Tongue (tissue), 2 donors: ENCODE data around the gene MEIS1. TPM values are rescaled to one million over a fixed set of nuclear protein-coding genes. Genes with fewer than 3 reads are reported as not detected.

Experiments
- DNase-seq: peaks from one replicate; pipeline ENCODE4 v3.0.0-alpha.2; 2015
- total RNA-seq: library from RNA; depleted of rRNA; stranded (reverse); fragments of >200 nt; gene quantifications from one replicate; pipeline ENCODE4 v1.2.3, GENCODE V29; 2014

MEIS1 gene
- total RNA-seq, 1 donor from 2014 or later, result 72.7 TPM

DNA sequence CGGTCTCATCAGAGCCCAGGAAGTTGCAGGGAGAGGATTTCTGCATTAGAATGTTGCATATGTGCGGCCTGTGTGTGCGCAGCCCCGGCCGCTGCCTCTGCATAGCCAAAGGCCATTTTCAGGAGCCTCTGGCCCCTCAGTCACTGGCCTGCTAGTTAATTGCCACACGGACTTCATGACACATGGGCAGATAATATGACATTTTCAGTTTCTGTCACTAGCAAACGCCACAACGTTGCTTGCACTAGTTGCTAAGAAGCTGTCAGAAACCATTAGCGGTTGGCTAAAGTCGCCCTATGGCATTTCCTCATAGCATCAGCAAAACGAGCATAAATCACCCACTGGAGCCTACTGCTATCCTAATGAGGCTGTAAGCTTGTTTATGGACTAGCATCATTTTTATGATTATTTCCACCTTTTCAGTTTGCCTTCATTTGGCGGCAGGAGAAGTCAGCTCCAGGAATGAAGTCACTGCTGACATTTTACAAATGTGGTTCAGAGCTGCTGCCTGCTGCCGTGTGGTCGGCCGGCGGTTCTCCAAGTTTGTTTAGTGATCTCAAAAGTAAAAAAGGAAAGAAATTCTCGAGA is 73.7 kb downstream of the MEIS1 start:
- DNase-seq, result no peak

DNA sequence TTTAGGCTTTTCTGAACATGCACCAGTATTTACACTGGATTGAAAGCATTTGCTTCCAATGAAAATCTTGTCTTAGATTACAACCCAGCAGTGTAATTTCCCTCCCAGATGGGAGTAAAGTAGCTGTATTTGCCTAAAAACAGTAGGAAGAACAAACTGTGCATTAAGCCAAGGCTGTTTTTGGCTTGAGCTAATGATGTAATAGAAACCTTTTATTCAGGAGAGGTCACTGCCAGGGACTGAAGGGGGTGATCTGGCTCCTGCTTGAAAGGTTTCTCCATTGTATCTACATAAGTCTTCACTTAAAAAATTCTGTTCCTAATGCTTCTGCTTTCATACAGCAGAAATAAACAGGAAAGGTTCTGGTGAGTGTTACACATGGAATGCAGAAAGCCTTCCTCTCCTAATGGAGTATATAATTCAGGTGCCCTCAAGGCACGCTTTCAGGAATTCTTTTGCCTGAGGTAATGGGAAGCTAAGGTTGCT is 74.4 kb downstream of the MEIS1 start:
- no peak for DNase-seq

DNA sequence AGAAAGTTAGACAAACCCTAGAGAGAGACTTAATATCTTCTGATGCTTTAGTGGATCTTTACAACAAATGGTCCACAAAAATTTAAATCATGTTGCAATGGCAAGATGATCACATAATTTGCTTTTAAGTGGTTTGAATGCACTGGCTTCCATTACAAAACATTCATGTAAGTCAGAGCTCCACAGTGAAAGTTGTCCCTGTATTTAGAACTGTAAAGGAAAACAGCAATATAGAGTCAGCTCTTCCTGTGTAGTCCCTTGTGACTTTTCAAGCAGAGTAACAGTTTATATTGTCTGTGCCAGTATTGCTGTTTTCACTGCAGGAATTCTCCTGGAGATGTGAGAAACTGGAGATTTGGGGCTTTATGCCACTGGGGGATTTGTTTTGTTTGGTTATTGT is 77.7 kb downstream of the MEIS1 start:
- no peak for DNase-seq

DNA sequence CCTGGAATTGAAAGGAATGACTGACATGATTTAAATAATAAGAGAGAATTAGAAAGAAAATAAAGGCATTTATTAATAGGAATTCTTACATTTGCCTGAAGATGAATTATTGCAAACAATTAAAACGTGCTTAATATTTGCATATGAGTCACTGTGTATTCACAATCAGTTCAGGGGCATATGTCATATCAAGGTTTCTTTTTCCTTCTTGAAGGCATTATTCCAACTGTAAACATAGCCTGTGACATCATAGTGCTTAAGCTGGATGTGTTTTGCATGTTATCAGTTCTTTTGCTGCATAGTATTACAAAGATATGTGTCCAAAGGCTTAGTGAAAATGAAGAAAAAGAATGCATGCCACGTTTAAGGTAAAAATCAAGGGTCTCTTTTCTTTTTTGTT is 80.8 kb downstream of the MEIS1 start:
- no peak for DNase-seq

DNA sequence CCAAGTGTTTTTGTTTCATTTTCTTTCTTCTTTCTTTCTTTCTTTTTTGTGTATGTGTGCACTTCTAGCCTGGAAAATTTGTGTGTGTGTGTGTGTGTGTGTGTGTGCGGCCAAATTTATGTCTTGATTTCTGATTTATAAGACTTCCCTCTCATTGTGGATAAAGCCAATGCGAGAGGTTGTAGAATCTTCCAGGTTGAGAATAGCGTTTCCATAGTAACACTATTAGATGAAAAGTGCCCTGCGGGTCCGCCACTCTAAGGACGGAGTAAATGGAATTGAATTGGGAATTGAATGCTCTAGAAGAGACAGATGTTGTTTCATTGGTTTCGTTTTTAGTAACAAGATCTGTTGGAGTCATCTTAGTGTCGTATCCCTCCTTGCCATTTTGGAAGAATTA is 81.6 kb downstream of the MEIS1 start:
- no peak for DNase-seq

DNA sequence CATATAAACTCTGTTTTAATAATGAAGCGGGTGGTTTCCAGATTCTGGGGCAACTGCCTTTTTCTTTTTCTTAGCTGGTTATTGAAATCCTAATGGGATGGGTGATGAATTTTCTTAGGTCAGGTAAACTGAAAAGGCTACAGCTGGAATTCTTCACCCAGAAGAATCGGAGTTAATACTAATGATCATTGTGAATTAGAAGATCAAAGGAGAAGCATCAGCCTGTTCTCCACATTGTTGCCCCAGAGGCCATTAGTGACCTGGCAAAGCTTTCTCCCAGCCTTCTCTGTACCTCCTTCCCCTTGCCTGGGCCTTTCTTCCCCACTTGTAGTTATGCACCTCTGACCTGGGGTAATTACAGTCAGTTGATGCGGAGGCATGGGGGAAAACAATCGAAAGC is 82.8 kb downstream of the MEIS1 start:
- DNase-seq, result no peak

DNA sequence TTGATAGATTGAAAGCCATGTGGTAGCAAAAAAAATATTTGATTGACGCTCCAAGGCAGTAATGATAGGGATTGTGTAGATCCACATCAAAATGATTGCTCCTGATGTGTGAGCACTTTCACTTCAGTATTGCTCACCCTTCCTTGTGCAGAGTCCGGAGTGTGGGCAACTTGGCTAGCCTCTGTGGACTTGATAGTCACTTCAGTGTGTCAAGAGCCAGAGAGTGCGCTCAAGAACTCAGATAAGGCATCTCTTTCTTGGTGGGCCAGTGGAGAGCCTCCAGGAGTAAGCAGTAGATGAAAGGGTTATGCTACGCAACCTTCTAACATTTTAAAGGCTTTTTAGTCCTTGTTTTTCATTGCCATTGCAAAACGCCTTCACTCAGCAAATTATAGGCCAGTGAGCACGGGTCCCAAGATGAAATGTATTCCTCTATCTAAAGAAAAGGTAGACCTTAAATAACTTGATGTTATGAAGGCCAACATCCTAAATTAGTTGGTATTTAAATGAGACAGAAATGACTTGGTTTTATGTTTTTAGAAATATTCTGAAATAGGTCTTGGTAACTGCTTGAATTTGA is 84.4 kb downstream of the MEIS1 start:
- DNase-seq, result no peak

DNA sequence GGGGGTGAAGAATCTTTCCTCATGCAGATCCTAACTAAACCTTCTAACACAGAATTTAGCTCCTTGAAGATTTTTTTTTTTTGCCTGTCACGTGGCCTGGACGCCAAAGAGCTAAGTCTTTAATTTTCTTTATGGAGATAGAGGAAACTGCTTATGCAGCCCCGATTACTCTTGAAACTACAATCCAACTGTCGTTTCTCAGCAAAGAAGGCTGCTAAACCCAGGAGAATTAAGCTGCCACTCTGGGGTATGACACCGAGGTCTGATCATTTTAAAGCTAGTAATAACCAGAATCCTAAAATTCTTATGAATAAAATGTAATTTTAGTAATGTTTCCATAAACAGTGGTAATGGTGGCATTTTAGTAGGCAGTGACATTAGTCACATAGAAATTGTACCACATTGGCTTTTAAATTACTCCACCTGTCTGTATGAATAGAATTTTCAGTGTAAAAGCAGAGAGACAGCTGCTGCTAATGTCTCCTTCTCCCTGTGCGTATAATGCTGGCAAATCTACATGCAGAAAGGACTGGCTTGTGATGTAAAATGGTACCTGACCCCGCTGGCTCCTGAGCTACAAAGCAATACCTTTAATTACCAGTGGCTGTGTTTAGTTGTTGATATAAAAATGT is 86.5 kb downstream of the MEIS1 start:
- DNase-seq, result no peak

DNA sequence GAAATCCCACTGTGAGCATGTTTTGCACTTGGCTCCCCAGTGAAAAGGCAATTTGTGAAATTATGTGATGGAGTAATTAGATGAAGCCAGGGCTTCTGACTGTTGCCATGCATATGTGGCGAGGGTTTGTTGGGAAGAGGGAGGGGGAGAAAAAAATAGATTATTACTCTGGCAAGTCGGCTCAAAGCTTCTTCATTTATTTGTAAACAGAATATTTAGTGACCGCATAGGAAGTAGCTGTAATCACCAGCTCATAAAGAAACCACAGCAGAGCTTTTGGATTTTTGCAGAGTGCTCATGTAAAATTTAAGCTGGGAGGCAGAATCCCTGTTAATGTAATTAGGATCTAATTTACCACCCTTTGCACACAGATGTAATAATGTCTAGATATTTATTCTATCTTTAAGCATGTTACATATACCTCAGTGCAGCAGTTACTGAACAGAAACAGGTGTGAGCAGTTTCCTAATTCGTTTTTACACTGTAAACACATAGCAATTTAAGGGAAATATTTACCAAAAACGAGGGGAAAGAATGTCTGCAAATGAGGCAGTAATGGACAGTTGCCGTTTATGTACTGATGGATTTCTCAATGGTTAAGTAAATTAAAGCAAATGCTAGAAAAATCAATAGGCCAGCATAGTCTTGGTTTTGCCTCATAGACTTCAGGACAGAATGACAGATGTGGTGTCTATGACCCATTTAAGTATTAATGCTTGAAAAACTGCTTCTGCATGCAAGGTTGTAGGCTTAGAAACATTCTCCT is 87.9 kb downstream of the MEIS1 start:
- no peak for DNase-seq

DNA sequence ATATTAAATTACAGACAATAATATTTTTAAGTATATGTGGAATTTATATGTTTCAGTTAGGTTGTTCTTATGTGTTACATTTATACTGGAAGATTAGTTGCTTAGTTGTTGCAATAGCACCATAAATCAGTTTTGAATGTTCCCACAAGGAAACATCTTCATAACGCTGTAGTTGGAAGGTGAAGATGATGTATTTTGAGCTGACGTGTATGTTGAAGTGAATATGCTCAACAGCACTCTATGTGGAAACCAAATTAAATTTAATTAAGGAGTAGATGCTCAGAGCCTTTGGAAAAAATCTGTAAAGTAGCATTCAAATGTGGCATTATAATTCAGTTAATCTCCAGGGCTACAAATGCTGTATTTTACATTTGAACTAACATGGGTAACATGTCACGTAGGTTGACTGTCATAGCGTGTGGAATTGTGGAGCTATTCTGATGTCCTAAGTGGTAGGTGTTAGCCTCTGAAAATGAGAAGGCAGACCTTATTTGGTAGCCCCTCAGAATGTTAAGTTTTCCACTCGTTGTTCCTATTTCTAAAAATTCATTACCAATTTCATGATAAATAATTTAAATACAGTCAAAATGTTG is 88.5 kb downstream of the MEIS1 start:
- no peak for DNase-seq

DNA sequence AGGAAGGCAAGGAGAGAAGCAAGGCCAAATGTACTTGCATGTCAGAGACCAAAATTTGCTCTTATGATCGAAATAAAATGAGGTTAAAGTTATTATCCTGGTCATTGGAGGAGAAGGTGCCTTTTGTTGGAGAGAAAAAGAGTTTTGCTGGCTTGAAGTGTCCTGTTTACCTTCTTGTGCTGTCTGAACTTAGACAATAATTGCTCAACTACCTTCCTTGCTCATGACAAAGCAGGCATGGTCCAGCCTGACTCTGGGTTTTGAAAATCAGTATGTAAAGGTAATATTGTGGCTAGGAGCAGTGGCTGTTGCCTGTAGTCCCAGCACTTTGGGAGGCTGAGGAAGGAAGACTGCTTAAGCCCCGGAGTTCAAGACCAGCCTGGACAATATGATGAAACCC is 89.1 kb downstream of the MEIS1 start:
- no peak for DNase-seq

DNA sequence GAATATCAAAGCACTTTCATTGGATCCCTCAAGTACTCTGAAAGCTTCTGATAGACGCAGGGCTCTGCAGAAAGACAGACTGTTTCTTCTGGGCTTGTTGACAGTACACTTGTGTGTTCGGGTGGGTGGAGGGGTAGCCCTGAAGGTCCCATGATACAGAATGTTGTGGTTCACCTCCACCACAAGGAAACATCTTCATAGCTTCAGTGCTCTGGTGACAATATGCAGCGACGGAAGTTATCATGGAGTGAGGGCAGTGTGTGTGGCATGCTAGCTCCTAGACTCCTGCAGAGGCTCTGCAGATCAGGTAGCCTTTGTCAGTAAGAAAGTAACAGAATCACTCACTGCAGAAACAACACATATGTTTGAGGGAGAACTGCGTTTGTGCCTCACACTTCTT is 90.7 kb downstream of the MEIS1 start:
- no peak for DNase-seq

DNA sequence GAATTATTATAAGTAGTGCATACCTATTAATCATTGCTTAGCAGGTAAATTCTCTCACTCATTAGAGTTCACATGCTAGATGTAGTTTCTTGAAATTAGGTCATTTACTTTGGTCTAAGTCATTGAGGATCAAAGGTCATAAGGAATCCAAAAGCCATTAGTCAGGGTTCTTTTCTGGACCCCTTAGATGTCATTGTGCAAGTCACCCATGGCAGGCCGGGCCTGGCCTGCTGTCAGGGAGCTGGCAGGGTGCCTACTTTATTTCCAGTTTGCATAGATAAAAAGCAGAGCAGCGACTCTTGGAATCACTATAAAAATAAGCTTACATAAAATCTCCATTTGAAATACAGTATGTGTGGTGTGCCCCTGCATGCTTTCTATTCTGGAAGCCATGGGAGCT is 91.3 kb downstream of the MEIS1 start:
- no peak for DNase-seq

DNA sequence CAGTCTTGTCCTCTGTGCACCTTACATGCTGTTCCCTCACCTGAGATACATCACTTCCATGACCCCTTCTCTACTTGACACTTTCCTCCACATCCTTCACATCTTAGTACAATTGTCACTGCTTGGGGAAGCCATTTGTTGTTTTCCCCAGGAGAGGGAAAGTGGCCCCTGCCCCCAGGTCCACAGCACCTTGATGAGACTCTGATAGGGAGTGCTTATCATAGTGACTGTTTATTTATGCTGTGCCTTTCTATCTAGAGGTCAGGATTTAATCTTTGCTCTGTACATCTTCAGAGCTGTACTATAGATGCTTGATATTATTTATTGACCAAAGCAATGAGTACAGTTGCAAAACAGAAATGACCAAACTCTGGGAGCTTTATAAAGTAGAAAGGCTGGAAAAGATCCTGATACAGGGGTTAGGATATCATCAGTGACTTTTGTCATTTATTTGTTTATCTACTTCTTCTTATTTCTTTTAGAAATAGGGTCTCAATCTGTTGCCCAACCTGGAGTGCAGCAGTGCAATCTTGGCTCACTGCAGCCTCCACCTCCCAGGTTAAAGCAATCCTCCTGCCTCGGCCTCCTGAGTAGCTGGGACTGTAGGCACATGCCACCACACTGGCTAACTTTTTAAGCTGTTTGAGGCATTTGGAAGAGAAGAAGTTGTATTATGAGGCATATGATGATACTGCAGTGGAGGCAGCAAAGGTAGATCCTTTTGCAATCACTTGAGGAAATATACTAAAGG is 94.2 kb downstream of the MEIS1 start:
- DNase-seq, result no peak

DNA sequence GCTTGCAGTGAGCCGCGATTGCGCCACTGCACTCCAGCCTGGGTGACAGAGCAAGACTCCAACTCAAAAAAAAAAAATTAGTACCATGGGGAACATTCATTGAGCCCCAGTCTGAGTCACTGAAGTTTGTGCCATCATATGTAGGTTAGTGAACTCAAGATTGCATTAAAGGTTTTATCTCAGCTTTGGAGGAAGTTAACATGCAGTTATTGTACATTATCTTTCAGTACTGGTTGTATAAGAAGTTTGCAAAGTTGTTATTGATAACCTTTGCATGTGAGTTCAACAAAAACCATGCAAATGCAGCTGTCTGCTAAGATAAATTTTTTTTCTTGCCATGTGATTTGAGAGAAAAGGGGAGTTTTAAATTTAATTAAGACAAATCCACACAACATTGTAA is 95.7 kb downstream of the MEIS1 start:
- DNase-seq, result no peak

DNA sequence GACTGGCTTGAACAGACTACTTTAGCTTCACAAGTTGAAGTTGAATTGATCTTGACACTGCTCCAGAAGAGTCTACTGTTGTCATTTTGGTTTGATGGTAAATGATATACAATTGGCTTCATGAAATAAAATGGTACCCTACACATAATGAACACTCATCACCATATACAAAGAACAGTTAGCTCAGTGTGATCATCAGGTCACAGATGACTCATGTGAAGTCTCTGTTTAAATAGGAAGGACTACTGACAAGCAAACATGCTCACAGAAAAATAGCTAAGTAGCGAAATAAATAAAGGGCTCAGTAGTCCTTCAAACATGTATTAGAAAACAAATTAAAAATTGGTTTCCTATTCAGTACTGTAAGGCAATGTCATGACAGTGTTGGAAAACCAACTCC is 96.2 kb downstream of the MEIS1 start:
- no peak for DNase-seq

DNA sequence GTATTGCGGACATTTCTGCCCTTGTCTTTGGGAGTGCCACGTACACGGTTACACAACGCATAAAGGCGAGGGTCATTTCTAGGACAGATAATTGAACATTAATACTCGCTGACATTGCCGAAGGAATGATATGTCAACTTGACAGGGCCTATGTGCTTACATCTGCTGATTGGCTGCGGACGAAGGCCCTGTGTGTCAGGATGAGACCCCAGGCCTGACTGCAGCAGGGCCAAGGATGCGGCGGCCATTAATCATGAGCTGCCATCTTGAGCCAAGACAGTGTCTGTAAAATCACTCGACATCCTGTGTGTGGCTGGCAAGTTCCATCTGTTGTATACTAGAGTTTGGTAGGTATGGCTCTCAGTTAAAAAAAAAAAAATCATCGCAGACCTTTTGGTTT is 96.6 kb downstream of the MEIS1 start:
- DNase-seq, result no peak

DNA sequence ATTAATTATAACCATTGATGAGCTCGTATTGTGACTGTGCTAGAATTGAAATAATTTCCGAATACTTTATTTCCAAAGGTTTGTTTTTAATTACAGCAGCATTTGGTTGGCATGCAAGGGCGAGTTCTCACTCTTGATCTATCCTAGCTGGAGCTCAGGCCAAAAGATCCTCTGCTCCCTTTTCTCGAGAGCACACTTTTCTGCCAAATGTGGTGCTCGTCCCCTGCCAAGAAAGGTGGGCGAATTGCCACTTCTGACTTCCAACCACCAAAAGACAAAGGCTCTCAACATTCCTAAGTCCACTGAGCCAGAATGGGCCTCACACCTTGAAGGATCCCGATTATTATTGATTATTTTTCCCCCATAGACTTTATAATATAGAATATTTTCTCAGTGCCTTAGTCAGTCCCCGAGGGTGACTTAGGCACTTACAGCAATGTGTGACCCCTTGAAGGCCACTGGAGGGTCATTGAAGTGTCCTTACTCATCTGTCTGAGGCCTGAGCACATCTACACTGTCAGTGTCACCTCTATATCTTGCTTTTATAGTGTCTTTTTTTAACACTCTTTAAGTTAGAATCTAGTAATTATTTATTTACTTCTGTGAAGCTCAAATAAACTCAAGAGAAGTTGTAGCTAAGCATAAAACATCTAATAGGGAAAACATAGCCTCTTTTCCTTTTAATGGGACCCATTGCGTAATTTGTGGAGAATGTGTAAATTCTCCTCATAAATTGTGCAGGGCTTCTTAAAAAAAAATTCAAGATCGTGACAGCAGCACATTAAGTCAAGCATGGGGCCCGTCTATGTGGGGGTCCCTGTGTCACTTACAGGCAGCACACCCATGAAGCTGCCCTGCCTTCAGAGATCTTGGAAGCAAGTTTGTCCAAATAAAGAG is 98.3 kb downstream of the MEIS1 start:
- DNase-seq, result no peak

DNA sequence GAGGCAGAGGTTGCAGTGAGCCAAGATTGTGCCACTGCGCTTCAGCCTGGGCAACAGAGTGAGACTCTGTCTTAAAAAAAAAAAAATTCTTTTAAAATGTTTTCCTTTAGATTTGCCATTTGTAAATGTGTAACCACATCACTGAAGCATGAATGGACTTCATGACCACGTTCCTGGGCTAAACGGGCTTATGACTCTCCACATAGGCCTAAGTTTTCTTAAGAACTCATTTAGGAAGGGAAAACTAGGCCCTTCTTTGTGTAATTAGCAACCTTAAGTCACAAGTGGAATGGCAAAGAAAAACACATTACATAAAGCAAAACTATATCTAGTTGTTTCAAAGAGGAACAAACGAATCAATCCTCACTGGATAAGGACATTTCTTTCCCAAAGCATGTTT is 99.5 kb downstream of the MEIS1 start:
- DNase-seq, result no peak

DNA sequence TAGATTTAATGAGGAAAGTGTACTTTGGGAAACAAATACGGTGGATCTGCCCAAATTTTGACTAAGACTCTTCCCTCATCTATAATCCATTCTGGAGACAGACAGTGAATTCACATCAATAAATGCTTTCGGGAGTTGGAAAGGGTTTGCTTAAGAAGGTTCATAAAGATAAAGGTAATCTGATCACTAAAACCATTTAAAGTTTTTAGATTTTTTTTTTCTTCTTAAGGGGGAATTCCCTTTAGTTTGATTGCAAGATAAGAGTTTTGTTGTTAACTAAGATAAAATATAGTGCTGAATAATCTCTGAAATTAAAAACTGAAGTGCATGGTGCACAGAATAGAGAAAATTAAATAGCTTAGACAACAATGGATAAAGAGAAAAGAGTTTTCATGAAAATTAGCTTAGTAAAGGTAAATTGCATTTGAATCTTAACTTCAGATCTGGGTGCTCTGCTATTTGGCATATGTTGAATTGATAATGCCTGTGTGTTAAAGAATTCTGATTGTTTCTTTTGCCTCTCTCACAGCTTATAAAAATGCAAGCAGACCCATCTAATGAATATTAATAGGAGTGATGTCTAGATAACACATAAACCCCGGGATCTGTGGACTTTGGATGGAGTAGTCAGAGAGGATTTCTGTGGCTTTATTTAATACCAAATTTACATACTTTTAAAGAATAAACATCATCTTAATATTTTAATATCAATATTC is 100.8 kb downstream of the MEIS1 start:
- no peak for DNase-seq

DNA sequence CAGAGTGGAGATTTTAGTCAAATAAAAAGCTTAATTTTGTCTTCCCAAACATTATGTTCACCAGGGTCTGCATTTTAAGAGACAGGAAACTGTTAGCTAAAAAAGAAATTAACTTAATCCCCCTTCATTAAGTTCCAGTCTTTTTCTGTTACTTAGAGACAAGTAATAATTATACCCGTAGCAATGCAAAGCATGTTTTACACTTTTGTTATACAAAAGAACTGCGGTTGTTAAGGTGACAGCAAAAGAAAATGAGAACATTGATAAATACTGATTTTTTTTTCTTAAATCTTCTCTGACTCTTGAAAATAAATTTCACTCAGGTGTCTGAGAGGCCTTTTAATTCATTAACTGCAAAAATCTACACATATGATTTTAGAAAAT is 101.4 kb downstream of the MEIS1 start:
- DNase-seq, result no peak
